Right kidney (tissue), 1 donor: ENCODE results near the gene VSIR.

Experiments used
- DNase-seq: peaks from one replicate; pipeline ENCODE4 v3.0.0-alpha.2; 2016

The VSIR gene

DNA sequence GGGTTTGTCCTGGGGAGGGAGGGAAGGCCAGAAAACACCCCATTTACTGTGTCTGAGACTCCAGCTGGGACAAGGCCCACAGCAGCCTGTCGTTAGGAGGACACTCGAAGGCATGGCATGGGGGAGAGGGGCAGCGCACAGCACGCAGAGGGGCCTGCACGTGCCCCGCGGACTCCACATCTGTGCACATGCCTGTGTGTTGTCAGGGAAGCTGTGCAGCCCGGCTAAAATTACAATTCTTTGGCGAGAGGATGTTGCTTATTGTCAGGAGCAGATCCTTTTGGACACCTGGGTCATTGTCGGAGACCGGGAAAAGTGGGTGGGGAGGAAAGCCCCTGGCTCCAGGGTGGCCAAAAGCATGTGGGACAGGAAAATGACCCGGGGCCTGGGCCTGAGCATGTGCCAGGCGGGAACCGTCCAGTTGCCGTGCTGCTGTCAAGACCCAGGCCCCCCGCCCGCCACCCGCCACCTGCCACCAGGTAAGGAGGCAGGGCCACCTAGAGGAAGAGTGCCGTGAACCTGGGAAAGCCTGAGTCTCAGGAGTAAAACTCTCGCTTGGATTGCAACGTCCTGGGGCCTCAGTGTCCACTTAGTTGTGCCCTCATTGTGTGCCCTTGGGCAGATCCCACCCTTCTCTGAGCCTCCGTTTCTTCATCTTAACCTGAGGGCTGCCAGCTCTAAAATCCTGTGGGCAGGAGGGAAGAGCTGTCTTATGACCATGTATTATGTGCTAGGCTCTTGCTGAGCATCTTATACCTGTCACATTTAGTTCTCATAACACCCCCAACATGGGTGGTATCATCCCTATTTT is 7.2 kb downstream of the VSIR start:
- DNase-seq: no peak

DNA sequence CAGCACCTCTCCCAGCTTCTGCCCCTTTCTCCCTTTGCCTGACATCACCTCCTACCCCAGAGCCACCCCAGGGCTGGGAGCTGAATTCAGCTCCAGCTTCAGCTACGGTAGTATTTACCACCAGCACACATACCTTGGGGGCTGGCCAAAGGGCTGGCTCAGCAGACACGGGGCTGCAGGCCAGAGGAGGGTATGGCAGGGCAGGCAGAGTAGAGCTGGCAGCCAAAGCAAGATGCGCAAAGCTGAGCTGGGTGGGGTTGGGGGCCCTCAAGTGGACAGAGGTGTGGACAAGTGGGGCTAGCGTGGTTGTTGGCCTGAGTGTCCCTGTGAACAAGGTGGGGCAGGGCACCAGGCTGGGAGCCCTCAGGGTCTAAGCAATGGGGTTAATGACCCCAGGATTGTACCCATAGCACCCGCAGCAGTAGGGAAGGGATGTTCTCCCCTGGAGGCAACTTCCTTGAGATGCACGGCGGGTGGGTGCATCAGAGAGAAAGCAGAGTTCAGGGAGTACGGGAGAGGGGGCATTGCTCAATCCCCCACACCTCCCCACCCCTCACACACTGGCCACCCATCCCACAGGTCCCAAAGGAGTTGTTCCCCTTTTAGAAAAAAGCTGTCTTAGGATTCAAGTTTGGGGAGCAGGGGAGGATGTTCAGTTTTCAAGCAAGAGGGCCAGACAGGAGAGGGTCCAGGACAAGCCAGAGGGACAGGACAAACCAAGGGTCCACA is 8.0 kb downstream of the VSIR start:
- no peak for DNase-seq

DNA sequence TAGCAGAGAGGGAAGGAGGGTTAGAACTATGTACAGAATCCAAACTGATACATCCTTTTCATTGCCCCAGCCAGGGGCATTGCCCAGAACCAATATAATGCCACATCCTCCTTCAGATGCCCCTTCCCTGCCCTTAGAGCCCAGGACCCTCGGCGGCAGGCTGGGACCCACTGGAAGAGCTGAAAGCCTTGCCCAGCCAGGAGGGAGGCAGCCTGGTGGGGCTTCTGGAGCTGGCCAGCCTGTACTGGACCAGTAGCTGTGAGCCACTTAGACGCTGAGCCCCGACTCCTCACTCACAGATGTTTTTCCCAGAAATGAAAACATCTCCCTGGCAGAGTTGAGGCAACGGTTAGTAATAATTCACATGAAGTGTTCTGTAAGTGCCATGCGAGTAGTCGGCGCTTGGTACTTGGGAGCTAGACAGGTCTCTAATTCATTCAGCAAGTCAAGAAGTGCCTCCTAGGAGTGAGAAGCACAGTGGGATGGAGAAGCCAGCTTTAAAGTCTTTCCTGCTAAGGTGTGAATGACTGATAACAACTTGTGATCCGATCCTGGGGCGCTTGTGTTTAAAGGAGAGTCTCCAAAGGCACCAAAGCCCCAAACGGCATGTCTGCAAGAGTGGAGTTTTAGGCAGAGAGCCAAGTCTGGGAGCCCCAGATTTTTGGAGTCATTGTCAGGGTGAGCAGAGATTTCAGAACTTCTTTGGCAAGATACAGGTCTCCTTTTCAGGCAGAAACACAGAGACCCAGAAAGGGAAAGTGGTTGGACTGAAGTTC is 9.8 kb downstream of the VSIR start:
- DNase-seq: no peak

DNA sequence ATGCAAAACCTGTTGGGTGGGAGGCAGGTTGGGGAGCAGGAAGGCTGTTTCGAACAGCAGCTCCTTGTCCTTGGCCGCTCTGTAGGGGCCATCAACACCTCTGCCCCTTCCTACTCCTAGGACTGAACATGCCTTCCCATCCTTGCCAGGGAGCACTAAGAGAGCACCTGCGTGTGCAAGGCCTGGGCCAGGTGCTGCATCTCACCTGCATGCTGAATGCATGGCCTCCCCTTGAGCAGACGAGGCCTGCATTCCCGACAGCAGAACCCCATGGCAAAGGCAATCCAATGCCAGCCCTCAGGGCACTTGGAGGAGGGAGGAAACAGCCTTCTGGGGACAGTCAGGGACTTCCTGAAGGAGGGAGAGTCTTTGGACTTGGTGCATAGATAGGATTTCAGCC is 11.0 kb downstream of the VSIR start:
- DNase-seq: no peak

DNA sequence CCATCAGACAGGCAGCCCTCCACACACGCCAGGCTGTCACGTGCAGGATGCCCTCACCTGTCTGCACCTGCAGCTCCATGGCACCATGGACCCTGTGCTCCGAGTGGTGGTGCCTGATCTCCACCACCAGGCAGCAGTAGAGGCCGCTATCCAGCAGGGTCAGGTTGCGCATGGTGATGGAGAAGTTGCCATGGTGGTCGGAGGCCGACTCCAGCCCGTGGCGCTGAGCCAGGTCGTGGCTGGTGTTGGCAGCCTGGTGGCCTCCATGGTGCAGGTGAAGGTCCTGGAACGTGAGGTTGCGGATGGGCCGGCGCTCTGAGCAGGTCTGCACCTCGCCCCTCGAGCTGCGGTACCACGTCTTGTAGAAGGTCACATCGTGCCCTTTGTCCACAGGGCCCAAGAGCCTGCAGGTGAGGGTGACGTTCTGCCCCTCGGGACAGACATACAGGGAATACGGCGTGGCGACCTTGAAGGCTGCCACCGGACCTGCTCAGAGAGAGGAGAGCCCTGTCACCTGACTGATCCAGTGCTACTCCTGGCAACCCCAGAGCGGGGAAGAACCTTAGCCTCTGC is 11.7 kb downstream of the VSIR start:
- no peak for DNase-seq

DNA sequence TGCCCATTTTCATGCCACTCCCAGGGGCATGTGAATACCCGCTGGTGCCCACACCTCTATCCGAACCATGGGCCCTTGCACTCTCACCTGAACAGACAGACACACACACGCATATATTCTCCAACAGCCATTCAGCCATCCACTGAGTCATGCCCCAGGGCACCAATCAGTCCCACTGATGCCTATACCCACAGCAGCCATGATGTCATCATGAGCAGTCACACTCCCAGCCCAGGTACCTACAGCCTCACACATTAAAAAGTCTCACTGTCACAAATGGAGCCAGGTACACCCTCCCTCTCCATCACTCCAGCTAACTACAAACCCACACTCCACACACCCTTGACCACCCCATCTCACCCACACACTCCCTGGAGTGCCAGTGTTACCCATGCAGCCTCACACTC is 12.2 kb downstream of the VSIR start:
- DNase-seq: no peak

DNA sequence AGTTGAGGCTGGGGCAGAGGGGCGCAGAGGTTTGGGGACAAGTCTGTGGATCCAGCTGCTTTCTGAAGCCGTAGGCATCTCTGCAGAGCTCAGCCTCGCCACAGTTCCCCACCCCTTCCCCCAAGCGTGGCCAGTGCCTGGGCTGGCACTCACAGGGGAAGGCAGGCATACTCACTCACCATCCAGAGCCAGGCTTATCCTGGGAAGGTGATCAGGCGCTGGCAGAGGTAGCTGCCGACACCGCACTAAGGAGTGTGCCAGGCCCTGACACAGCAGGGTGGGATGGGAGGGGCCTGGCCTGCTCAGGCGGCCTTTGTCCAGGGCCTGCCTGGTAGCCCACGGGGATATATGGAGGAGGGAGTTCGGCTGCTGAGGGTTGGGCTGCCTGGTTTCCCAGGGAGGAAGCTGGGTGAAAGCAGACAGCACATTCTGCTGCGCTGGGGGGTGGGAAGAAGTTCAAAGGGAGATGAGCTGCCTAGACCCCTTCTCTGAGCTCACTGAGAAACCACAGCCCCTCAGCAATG is 15.9 kb downstream of the VSIR start:
- DNase-seq: no peak

DNA sequence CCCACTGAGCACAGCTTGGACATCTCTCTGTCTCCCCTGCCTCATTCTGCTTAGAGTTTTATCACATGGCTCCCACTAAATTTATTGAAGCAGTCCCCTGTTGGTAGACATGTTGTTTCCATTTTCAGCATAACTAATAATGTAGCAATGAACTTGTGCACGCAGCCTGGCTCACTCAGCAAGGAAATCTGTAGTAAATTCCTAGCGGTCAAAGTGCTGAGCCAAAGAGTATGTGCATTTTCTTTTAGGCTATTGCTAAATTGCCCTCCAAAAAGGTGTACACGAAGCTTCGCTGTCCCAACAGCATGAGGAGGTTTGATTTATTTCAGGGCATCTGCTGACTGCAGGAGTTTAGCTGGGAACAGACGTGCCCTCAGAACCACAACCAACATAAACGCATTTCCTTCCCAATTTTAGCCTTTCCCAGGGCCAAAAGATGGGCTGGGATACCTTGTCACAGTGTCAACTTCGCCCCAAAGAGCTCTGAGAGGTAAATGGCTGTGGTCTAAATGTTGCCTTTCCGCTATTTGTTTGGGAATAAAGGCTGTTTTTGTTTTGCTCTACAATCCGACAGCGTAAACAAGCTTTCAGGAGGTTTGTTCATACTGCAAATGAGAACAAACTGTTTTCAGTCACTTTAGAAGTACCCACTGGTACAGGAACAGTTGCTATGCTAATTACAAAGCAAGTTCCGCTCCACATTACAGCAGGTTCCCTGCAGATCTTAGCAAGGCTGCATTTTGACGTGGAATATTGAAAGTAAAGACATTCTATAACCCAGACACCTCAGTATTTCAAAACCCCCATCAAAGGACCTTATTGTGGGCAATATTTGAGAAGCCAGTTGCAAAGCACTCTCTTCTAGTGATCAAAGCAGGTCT is 16.8 kb downstream of the VSIR start:
- DNase-seq: no peak

DNA sequence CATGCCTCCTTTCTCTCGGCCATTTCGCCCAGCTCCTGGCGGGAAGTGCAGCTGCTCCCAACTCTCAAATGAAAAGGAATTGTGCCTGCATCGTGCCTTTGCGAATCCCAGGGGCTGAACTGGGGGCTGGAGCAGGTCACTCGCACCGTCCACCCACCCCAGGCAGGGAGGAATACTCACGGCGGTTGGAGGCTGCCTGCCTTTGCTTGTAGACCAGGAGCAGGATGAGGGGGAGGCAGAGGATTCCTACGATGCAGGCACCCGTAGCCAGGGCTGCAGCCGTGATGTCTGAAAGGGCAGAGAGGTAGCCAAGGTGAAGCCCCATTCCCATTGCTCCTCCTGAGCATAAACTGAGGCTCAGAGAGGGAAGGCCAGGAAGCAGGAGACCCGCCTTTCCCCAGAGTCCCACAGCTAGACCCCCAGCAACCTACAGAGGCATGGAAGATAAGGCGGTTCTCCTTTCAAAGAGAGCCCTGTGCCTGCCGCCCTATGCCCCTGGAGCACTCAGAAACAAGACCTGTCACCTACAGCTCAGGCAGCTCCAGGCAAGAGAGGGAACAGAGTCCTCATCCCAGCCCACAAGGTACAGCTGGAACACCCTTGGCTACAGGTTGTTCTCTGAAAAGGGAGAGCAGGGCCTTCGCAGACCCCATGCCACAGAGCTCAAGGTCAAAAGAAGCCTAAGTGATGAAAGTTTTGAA is 18.0 kb downstream of the VSIR start:
- no peak for DNase-seq

DNA sequence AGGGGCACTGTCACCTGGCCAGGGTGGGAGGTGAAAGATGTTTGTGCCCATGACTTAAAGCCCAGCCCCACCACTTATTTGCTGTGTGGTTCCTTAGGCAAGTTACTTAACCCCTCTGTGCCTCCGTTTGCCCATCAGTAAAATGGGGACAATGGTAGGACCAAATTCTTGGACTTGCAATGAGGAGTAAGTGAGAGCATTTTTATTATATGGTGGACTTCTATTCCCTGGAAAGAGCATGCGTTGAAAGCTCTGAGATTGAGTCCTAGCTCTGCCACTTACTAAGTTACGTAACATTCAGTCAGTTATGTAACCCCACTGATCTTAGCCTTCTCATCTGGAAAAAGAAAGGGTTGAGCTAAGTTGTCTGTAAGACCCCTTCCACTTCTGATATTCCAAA is 18.8 kb downstream of the VSIR start:
- no peak for DNase-seq

DNA sequence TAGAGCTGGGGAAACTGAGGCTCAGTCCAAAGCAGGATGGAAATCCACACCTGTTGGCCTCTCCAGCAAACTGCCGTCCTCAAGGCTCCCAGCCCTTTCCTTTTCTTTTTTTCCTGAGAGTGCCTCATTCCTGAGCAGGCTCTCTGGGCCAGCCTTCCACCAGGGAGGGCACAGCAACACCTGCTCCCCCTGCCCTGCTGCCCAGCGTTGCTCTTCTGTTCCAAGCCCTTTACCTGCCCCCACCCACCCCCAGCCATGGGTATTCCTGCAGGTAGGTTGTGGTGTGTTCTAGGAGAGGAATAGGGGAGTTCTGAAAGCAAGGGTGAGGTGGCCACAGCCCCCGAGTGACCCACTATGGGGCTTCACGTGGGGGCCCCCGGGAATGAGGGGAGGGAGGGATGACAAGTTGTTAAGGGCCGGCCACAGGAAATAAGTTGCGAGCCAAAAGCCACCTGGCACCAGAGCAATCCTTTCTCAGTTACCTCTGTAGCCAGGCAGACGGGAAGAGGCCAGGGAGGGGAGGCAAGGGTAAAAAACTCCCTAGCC is 19.3 kb downstream of the VSIR start:
- no peak for DNase-seq

DNA sequence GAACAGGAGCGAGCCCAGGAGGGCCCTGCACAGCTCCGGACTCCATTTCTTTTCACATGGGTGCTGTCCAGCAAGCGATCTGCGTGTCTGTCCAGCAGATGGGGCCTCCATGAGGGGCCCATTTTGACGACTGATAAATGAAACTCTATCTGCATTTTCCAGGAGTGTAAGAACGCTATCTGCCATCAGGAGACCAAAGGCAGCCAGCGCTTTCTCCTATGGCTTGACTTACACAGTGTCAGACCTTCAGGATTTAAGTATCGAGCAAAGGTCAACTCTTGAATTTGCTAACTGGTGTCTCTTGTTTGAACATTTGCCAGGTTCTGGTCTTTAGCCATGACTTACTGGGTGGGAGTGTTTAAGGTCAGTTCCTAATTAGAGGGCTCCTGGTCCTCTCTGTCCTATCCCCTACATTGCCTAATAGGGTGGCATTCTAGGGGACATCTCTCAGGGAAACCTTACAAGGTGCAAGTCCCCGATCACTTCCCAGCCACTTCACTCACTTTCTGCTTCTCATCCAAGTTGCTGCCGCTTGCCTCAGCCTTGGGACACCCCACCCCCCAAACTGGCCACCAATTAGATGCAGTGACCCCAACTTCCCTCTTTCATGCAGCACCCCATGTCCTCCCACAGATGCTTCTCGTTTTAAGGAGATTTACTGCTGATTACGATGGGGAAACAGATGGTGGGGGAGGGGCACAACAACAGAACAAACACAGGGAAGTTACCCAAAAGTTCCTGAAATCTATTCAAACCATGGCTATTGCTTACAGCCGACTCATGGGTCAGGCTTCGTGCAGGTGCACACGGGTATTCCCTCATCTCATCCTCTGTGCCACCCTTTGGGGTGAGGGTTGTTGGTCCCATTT is 20.0 kb downstream of the VSIR start:
- no peak for DNase-seq

DNA sequence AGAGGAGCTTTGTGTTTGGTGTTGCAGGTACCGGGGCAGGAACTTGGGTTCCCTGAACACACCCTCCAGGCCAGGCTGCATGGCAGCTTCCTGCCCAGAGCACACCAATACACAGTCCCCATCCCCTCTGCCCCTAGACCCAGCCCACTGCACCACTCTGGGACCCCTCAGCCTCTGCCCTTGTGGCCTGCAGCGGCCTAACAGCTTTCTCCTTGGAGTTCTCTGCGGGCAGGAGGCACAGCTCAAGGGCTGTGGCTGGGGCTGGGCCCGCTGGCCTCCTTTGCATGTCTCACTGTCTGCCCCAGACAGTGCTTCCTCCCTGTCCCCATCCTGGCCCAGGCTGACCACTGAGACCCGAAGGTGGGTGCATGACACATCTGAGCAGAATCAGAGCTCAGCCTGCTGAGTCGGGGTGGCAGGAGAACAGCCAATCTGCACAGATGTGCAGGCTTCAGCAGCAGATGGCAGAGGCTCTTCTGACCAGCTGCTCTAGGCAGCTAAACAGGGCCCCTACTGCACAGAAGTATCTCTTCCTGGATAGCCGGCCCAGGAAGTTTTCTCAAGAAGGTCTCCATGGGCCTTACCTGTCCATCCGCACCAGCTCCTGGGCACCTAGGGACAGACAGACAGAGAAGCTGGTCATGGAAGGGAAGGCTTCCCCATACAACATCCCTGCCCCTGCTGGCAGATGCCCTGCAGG is 20.8 kb downstream of the VSIR start:
- no peak for DNase-seq

DNA sequence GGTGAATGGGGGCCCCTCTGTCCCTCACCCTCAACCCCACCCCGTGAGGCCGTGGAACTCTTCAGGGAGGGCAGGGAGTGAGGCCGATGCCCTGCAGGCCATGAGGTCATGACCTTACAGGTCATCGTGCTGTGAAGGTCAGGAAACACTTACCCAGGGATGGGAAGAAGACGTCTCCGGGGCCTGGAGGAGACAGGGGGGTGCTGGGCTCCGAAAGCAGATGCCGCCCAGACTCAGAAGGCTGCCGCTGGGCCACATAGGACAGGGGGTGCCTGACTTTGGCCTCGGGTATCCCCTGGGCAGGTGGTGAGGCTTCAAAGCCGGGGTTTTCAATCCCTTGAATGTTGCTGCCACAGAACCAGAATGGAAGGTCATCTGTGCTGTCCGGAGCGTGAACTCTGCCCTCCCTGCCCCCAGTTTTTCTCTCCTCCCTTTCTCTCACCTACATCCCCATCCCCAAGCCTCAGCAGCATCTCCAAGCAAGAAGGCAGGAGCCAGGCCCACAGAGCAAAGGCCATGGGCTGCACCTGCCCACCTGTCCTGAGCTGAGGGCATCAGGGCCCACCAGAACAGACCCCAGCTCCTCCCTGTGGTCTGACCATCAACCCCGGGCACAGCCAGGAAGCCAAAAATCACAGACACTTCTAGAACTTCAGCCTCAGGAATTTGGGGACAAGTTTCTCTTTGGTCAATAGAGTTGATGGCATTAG is 21.6 kb downstream of the VSIR start:
- DNase-seq: no peak

DNA sequence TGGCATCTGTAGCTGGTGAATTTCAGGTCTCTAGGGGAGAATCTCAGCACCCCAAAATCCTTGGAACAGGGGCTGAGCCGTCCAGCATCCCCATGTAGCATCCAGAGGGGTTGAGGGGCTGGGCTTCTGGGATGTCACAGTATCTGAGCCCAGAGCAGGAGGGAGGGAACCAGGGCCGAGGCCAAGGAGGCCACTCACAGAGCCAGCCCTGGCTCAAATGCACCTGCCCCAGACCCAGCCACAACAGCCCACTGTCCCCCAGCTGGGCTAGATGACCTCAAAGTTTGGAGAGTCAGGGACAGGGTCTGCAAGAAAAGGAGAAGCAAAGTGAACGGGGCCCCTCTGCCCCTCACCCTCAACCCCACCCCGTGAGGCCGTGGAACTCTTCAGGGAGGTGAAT is 22.3 kb downstream of the VSIR start:
- no peak for DNase-seq

DNA sequence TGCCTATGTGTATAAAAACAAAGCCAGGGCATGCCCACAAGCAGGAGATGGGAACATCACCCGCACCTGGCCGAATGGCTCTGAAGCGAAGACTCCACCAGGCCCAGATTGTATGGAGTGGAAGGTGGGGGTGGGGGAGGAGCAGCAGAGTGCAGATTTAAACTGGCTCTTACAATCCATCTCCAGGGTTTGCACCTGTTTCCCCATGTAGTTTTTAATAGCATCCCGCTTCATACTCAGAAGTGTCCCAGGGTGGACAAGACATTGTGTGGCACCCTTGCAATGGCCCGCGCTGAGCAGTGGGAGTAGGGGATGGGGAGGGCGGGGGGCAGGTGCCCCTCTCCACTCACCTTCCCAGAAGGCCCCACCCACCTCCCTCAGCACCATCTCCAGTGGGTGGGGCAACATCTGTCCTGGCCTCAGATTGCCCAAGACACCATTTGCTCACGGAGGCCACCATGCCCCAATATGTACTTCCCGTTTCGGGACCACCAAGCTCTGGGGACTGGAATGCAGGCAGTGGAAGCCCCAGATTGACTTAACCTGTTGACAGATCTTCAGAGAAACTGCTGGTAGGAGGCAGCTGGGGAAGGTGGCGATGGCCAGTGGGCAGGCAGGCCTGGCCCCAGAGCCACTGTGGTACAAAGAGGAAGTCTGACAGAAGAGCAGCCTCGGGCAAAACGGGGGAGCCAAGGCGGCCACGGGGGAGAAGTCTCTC is 23.0 kb downstream of the VSIR start:
- no peak for DNase-seq

DNA sequence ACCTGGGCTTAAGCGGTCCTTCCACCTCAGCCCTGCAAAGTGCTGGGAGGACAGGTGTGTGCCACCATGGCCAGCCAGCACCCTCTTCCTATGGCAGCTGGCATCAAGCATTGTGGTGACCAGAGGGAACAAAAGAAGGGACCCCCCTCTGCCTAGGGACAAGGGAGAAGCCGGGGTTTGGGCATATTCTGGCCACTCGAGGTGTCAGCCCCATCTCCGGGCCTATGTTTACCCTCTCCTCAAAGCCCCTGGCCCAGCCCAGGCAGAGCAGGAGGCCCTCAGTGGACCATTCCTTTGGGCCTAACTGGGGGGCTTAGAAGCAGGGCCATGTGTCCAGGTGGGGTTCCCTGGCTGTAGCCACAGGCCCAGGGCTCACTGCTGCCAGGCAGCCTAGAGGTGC is 23.9 kb downstream of the VSIR start:
- no peak for DNase-seq
